ENCODE measurements around the gene HOXA5.

HOXA5 gene

GRCh38 chr7:27186668-27187474 lies 43.4 kb upstream of the HOXA5 start:
- H3K27me3 ChIP-seq (ENCODE audit: control insufficient read depth, insufficient read depth, low read length) = peaks cover 46% of the 10 kb centered on the region

GRCh38 chr7:27185854-27186667 lies 42.6 kb upstream of the HOXA5 start:
- no peak overlapping the region for H2AFZ ChIP-seq
- no peak overlapping the region for H3K27ac ChIP-seq
- H3K79me2 ChIP-seq = no peaks in the 10 kb centered on the region
- no peaks in the 10 kb centered on the region for H3K9me3 ChIP-seq (ENCODE audit: control insufficient read depth, low read length)
- TF ChIP-seq CTCF (IDR thresholded peaks at IDR 0.05) = no peak
- H3K27me3 ChIP-seq (ENCODE audit: control insufficient read depth, insufficient read depth, low read length) = peaks cover 46% of the 10 kb centered on the region
- H3K4me1 ChIP-seq = no peaks in the 10 kb centered on the region
- H3K4me2 ChIP-seq (ENCODE audit: low read length) = no peak overlapping the region
- no peaks in the 10 kb centered on the region for H3K36me3 ChIP-seq (ENCODE audit: control insufficient read depth, insufficient read depth, low read length)
- no peak overlapping the region for H3K4me3 ChIP-seq (ENCODE audit: low read depth, low read length)
- H3K9ac ChIP-seq = no peak overlapping the region

More at GRCh38 chr7:27186668-27187474, 43.4 kb upstream of the HOXA5 start:
- Histone ChIP-seq H3K9me3 (ENCODE audit: control insufficient read depth, low read length) (no peaks in the 10 kb centered on the region), H2AFZ (no peak overlapping the region), H3K9ac (no peak overlapping the region), H3K4me1 (no peaks in the 10 kb centered on the region), H3K79me2 (no peaks in the 10 kb centered on the region), H3K4me3 (ENCODE audit: low read depth, low read length) (no peak overlapping the region), H3K36me3 (ENCODE audit: control insufficient read depth, insufficient read depth, low read length) (no peaks in the 10 kb centered on the region), H3K4me2 (ENCODE audit: low read length) (no peak overlapping the region), H3K27ac (no peak overlapping the region)
- TF ChIP-seq CTCF (IDR thresholded peaks at IDR 0.05) = no peak

GRCh38 chr7:27185013-27185853 lies 41.8 kb upstream of the HOXA5 start, which contains the start of gene HOXA11:
TSS of gene HOXA11 (minus strand) at chr7:27185232. CDS start at chr7:27185144, 88 bp downstream.
- TF ChIP-seq CTCF (IDR thresholded peaks at IDR 0.05) = no peak
- no peak within 1 kb of the TSS for H2AFZ ChIP-seq
- no peak within 1 kb of the TSS for H3K4me2 ChIP-seq (ENCODE audit: low read length)
- no peaks in the 10 kb centered on the region for H3K79me2 ChIP-seq
- no peaks in the 10 kb centered on the region for H3K9me3 ChIP-seq (ENCODE audit: control insufficient read depth, low read length)
- no peaks in the 10 kb centered on the region for H3K36me3 ChIP-seq (ENCODE audit: control insufficient read depth, insufficient read depth, low read length)
- no peak within 1 kb of the TSS for H3K27ac ChIP-seq
- peaks cover 42% of the 10 kb centered on the region for H3K27me3 ChIP-seq (ENCODE audit: control insufficient read depth, insufficient read depth, low read length)
- H3K9ac ChIP-seq = no peak within 1 kb of the TSS
- no peak within 1 kb of the TSS for H3K4me3 ChIP-seq (ENCODE audit: low read depth, low read length)
- H3K4me1 ChIP-seq = no peaks in the 10 kb centered on the region

GRCh38 chr7:27184337-27185012 lies 41.0 kb upstream of the HOXA5 start:
- Histone ChIP-seq H3K27me3 (ENCODE audit: control insufficient read depth, insufficient read depth, low read length) (peaks cover 40% of the 10 kb centered on the region), H3K36me3 (ENCODE audit: control insufficient read depth, insufficient read depth, low read length) (no peaks in the 10 kb centered on the region), H3K9ac (no peak overlapping the region), H3K4me2 (ENCODE audit: low read length) (no peak overlapping the region), H3K4me3 (ENCODE audit: low read depth, low read length) (no peak overlapping the region), H3K79me2 (no peaks in the 10 kb centered on the region), H3K9me3 (ENCODE audit: control insufficient read depth, low read length) (no peaks in the 10 kb centered on the region), H3K27ac (no peak overlapping the region), H2AFZ (no peak overlapping the region), H3K4me1 (no peaks in the 10 kb centered on the region)
- no peak for TF ChIP-seq CTCF (IDR thresholded peaks at IDR 0.05)

Measured in parathyroid adenoma (tissue), 2 donors.